Astrocyte (in vitro differentiated cells and primary cell): ENCODE data around the gene COL24A1.

Experiments
- EZH2 ChIP-seq: IDR thresholded peaks from 2 replicates; pipeline ENCODE4 v1.6.1; 2012; ENCODE audit warnings: mild to moderate bottlenecking, low read length, inconsistent platforms; ENCODE audit not compliant: insufficient read depth
- TF ChIP-seq, protein P1 (sequence below): IDR thresholded peaks from 2 replicates; pipeline ENCODE4 v1.5.1; 2011; ENCODE audit warnings: low read depth, mild to moderate bottlenecking, inconsistent platforms, low read length, moderate library complexity; ENCODE audit not compliant: insufficient read depth

DNA sequence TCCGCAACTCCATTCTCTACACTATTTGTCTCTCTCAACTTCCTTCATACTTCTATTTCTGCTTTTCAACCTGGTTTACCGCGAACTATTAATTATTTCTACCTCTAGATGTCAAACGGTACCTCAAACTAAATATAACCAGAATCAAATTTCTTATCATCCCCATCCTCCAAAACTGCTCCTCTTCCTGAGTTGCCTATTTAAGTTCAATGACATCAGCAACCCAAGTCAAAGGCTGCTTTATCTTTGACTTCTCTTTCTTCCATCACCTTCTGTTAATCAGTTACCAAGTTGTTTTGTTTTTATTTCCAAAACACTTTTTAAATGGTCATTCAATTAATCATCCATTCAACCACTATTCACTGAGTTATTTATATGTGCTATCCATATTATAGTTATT lies 171.9 kb downstream of the COL24A1 start:
- TF ChIP-seq, protein P1, sequence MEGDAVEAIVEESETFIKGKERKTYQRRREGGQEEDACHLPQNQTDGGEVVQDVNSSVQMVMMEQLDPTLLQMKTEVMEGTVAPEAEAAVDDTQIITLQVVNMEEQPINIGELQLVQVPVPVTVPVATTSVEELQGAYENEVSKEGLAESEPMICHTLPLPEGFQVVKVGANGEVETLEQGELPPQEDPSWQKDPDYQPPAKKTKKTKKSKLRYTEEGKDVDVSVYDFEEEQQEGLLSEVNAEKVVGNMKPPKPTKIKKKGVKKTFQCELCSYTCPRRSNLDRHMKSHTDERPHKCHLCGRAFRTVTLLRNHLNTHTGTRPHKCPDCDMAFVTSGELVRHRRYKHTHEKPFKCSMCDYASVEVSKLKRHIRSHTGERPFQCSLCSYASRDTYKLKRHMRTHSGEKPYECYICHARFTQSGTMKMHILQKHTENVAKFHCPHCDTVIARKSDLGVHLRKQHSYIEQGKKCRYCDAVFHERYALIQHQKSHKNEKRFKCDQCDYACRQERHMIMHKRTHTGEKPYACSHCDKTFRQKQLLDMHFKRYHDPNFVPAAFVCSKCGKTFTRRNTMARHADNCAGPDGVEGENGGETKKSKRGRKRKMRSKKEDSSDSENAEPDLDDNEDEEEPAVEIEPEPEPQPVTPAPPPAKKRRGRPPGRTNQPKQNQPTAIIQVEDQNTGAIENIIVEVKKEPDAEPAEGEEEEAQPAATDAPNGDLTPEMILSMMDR, result no peak
- TF ChIP-seq EZH2, result no peak
